B cell (primary cell): ENCODE results near the gene UAP1L1. TPM values are rescaled to one million over a fixed set of nuclear protein-coding genes. Genes with fewer than 3 reads are reported as not detected.

ENCODE experiments used
- ATAC-seq: fragments of 200-7000 bp; cut with Tn5 transposase; one replicate; pipeline ENCODE4 v1.10.0; 2021; ENCODE audit warnings: low read depth, mild to moderate bottlenecking, moderate number of reproducible peaks, moderate library complexity
- CTCF ChIA-PET: fragments of 350-600 bp; sonication (Branson Sonifier 250); formaldehyde crosslinking; loops from one replicate; lab custom pipeline; 2021; ENCODE audit warnings: antibody characterized with exemption, inconsistent platforms; lab: Charles Lee
- POLR2A ChIA-PET: fragments of 350-600 bp; sonication (Branson Sonifier 250); formaldehyde crosslinking; loops from one replicate; lab custom pipeline; 2021; ENCODE audit warnings: antibody characterized with exemption; lab: Charles Lee
- DNase-seq: peaks from one replicate; pipeline ENCODE4 v3.0.0; 2013
- H2AFZ ChIP-seq: 2 replicates; pipeline ENCODE4 v1.6.1; 2012; ENCODE audit warnings: mild to moderate bottlenecking, low read depth, low read length; ENCODE audit not compliant: insufficient read depth, poor library complexity, severe bottlenecking
- H3K27ac ChIP-seq, 2 donors: 1 replicate in 1 of 2; 2 replicates in 1 of 2; pipeline ENCODE4 v1.5.1; 2012 to 2013; ENCODE audit warnings: low read length in 2 of 2, mild to moderate bottlenecking in 2 of 2, moderate library complexity in 1 of 2
- H3K27me3 ChIP-seq, 4 experiments: fragments of 200-600 bp in 1 of 4; sonication (generic) in 1 of 4; replicated peaks in 1 of 4; 1 replicate in 2 of 4; 2 replicates in 2 of 4; pipeline versions ENCODE4 v1.6.1 to v1.7.0; 2013 to 2016; ENCODE audit warnings: low read length in 3 of 4, mild to moderate bottlenecking in 2 of 4, mixed read lengths in 1 of 4, moderate library complexity in 1 of 4; ENCODE audit not compliant: insufficient read depth in 4 of 4, control insufficient read depth in 3 of 4; ENCODE audit errors: control extremely low read depth in 1 of 4
- H3K36me3 ChIP-seq, 2 experiments: replicated peaks in 1 of 2; 1 replicate in 1 of 2; 2 replicates in 1 of 2; pipeline versions ENCODE4 v1.6.1 to v1.7.1; 2013; ENCODE audit warnings: low read length in 1 of 2; ENCODE audit not compliant: insufficient read depth in 2 of 2, control insufficient read depth in 1 of 2; ENCODE audit errors: control extremely low read depth in 1 of 2, extremely low read depth in 1 of 2
- H3K4me1 ChIP-seq, 2 donors: fragments of 200-600 bp in 1 of 2; sonication (generic) in 1 of 2; 1 replicate in 1 of 2; 2 replicates in 1 of 2; pipeline versions ENCODE4 v1.5.1 to v1.6.1; 2013 to 2017; ENCODE audit warnings: low read length in 2 of 2; ENCODE audit not compliant: control insufficient read depth in 2 of 2, insufficient read depth in 2 of 2
- H3K4me2 ChIP-seq: replicated peaks from 2 replicates; pipeline ENCODE3; 2012; ENCODE audit warnings: mild to moderate bottlenecking, low read depth, low read length; ENCODE audit not compliant: poor library complexity, severe bottlenecking
- H3K4me3 ChIP-seq, 5 experiments: fragments of 200-600 bp in 1 of 5; sonication (generic) in 1 of 5; 1 replicate in 3 of 5; 2 replicates in 2 of 5; pipeline versions ENCODE4 v1.5.1 to v1.7.0; 2011 to 2016; ENCODE audit warnings: low read length in 4 of 5, mild to moderate bottlenecking in 4 of 5, low read depth in 2 of 5, control low read depth in 1 of 5, moderate library complexity in 1 of 5; ENCODE audit not compliant: insufficient read depth in 1 of 5; ENCODE audit errors: control extremely low read depth in 1 of 5, extremely low read depth in 1 of 5
- H3K79me2 ChIP-seq: fragments of 200-600 bp; sonication (generic); one replicate; pipeline ENCODE4 v1.6.0; 2016; ENCODE audit warnings: low read length; ENCODE audit not compliant: control insufficient read depth, insufficient read depth
- H3K9ac ChIP-seq: fragments of 200-600 bp; sonication (generic); 2 replicates; pipeline ENCODE4 v1.6.1; 2017; ENCODE audit warnings: mild to moderate bottlenecking, low read length, moderate library complexity
- H3K9me3 ChIP-seq, 3 donors: one replicate each; pipeline versions ENCODE4 v1.6.1 to v1.7.1; 2013; ENCODE audit warnings: low read length in 2 of 3; ENCODE audit not compliant: control insufficient read depth in 2 of 3, insufficient read depth in 1 of 3; ENCODE audit errors: control extremely low read depth in 1 of 3
- H4K20me1 ChIP-seq: 2 replicates; pipeline ENCODE4 v1.6.0; 2012; ENCODE audit warnings: mild to moderate bottlenecking, low read length; ENCODE audit not compliant: insufficient read depth, control insufficient read depth, poor library complexity, severe bottlenecking
- H3K27ac Mint-ChIP-seq: one replicate; pipeline ENCODE4 v1.8.0; 2021; ENCODE audit warnings: mixed read lengths
- H3K27me3 Mint-ChIP-seq: one replicate; pipeline ENCODE4 v1.8.0; 2021; ENCODE audit warnings: mixed read lengths
- H3K4me1 Mint-ChIP-seq: one replicate; pipeline ENCODE4 v1.8.0; 2021; ENCODE audit warnings: mixed read lengths
- H3K4me3 Mint-ChIP-seq: one replicate; pipeline ENCODE4 v1.8.0; 2021; ENCODE audit warnings: mixed read lengths
- H3K9me3 Mint-ChIP-seq: one replicate; pipeline ENCODE4 v1.8.0; 2022; ENCODE audit warnings: mixed read lengths; ENCODE audit not compliant: insufficient read depth
- CTCF ChIP-seq: fragments of 200-600 bp; IDR thresholded peaks from one replicate; pipeline ENCODE4 v1.8.0; 2022; ENCODE audit warnings: antibody characterized with exemption, mild to moderate bottlenecking
- EZH2 ChIP-seq: IDR thresholded peaks from 2 replicates; pipeline ENCODE4 v1.6.1; 2012; ENCODE audit warnings: borderline replicate concordance, low read depth, mild to moderate bottlenecking, moderate library complexity, low read length; ENCODE audit not compliant: insufficient read depth, poor library complexity, severe bottlenecking
- WGBS: methylation state at CpG from one replicate; pipeline ENCODE4 v1.1.5; 2013; ENCODE audit warnings: missing lambda C conversion rate; ENCODE audit not compliant: insufficient coverage; 5-methylcytosine and 5-hydroxymethylcytosine counted together
- intact Hi-C: fragments of 100-400 bp; cut with micrococcal nuclease; formaldehyde crosslinking; loops from one replicate; pipeline ENCODE4 v1.10.0; 2022
- polyA plus RNA-seq: library from polyadenylated mRNA; depleted of rRNA; stranded (reverse); fragments of >200 nt; gene quantifications from 2 replicates; pipeline ENCODE4 v1.2.3, GENCODE V29; 2012
- total RNA-seq, 2 donors: library from RNA; stranded (reverse); fragments of 120-200 nt in 1 of 2; gene quantifications; 1 replicate in 1 of 2; 2 replicates in 1 of 2; pipeline versions ENCODE4 v1.2.3 to v1.2.4, GENCODE V29; 2013 to 2022

Gene UAP1L1
- total and polyA plus RNA-seq, 2 donors (not counting 1 experiment from before 2014, with no cell fraction given) = 29.1 to 47.6 TPM

- peak; percentile 66 for DNase-seq
- H4K20me1 ChIP-seq = no peaks in the 10 kb centered on the region
- TF ChIP-seq CTCF = no peak
- no peak for TF ChIP-seq EZH2
- ChIA-PET CTCF (interaction anchor here (0.9 to 2.6 kb wide), 9 partner anchors 10 to 149 kb away, joined by 3 to 11 read pairs (median 4); partner anchors contain the start of genes MAN1B1, RNF224 and TOR4A), POLR2A (interaction anchor here (0.5 to 3.2 kb wide), 10 partner anchors 23 to 366 kb away, joined by 3 to 21 read pairs (median 4); partner anchors contain the start of genes ANAPC2, SSNA1, TPRN and TUBB4B)
- H3K4me3 ChIP-seq = peak overlapping the region; percentile 8 to 82 (median 73)
- no peak for ATAC-seq
- peak overlapping the region; percentile 84 for H3K9ac ChIP-seq
- H3K27me3 ChIP-seq = no peaks in the 10 kb centered on the region
- peak overlapping the region; percentile 94 for H3K4me2 ChIP-seq
- H3K4me3 Mint-ChIP-seq = peak overlapping the region; percentile 89
- peaks cover 0 to 8% (median 0%) of the 10 kb centered on the region in 3 donors for H3K9me3 ChIP-seq
- peaks cover 34% of the 10 kb centered on the region for H3K4me1 Mint-ChIP-seq
- 20% methylated on average over 37 of the region's 37 CpGs for WGBS
- peak overlapping the region; percentile 86 for H2AFZ ChIP-seq
- peaks cover 30% of the 10 kb centered on the region for H3K79me2 ChIP-seq
- peaks cover 31 to 35% of the 10 kb centered on the region in 2 donors for H3K4me1 ChIP-seq
- H3K27ac Mint-ChIP-seq = peak overlapping the region; percentile 95
- H3K9me3 Mint-ChIP-seq = no peaks in the 10 kb centered on the region
- intact Hi-C loops = loop anchor here (2.0 to 5.0 kb wide), 3 partner anchors 42 to 72 kb away; partner anchors contain the start of genes ANAPC2, MAN1B1, SSNA1 and TPRN
- H3K27me3 Mint-ChIP-seq = peaks cover 4% of the 10 kb centered on the region
- peak overlapping the region; percentile 71 to 93 for H3K27ac ChIP-seq
- no peaks in the 10 kb centered on the region for H3K36me3 ChIP-seq
Measured at GRCh38 chr9:137128862-137129455, 51.6 kb downstream of the UAP1L1 start.
